Hematopoietic multipotent progenitor cell treated with erythropoietin and hydrocortisone succinate and interleukin-3 and kit ligand, for 8 days (in vitro differentiated cells): ENCODE data around the gene PGAM1.
A peak's percentile ranks its signal among the peaks of the same experiment; 100 is the strongest.
"Not testable (repeated sequence)": the region's sequence is repeated elsewhere in the genome, so short reads cannot be mapped to it uniquely, and the experiment has no call there.

Experiments used
- DNase-seq: peaks from one replicate; pipeline ENCODE4 v3.0.0-alpha.2; 2015

The PGAM1 gene

GRCh38 chr10:97408496-97408992 lies 17.4 kb upstream of the PGAM1 start:
- no peak for DNase-seq

- no peak for DNase-seq
These were observed 14.6 kb upstream of the PGAM1 start for GRCh38 chr10:97411406-97411805.

- DNase-seq: no peak
These were observed 13.1 kb upstream of the PGAM1 start for GRCh38 chr10:97412891-97413304.

GRCh38 chr10:97416565-97416964 lies 9.4 kb upstream of the PGAM1 start:
- no peak for DNase-seq

GRCh38 chr10:97423757-97424098 lies 2.3 kb upstream of the PGAM1 start:
- DNase-seq: not testable (repeated sequence)

- DNase-seq: no peak
These were observed 982 bp downstream of the PGAM1 start for GRCh38 chr10:97426776-97427570.

- DNase-seq: peak; percentile 33
These were observed 1.7 kb downstream of the PGAM1 start for GRCh38 chr10:97427571-97428179.

GRCh38 chr10:97428572-97428981 lies 2.6 kb downstream of the PGAM1 start:
- DNase-seq: no peak

GRCh38 chr10:97434055-97434454 lies 8.1 kb downstream of the PGAM1 start:
- DNase-seq: no peak

GRCh38 chr10:97434557-97434956 lies 8.6 kb downstream of the PGAM1 start:
- DNase-seq: no peak

GRCh38 chr10:97435211-97435610 lies 9.2 kb downstream of the PGAM1 start:
- no peak for DNase-seq

- no peak for DNase-seq
These were observed 16.3 kb downstream of the PGAM1 start for GRCh38 chr10:97442277-97442676.

- no peak for DNase-seq
These were observed 18.2 kb downstream of the PGAM1 start for GRCh38 chr10:97444212-97444611.

- DNase-seq: no peak
These were observed 19.3 kb downstream of the PGAM1 start for GRCh38 chr10:97445357-97445721.

- DNase-seq: peak; percentile 96
These were observed 20.0 kb downstream of the PGAM1 start, which contains the start of the genes EXOSC1 and ZDHHC16 for GRCh38 chr10:97445722-97446639. EXOSC1 (minus strand) TSS chr10:97446006; CDS start chr10:97445985, 21 bp downstream. ZDHHC16 (plus strand) TSS chr10:97446175; CDS start chr10:97451676, 5,501 bp downstream.

- no peak for DNase-seq
These were observed 24.8 kb downstream of the PGAM1 start for GRCh38 chr10:97450828-97451227.

GRCh38 chr10:97451605-97452004 lies 25.6 kb downstream of the PGAM1 start:
- no peak for DNase-seq

- DNase-seq: no peak
These were observed 26.4 kb downstream of the PGAM1 start for GRCh38 chr10:97452352-97452751.

GRCh38 chr10:97454330-97455036 lies 28.5 kb downstream of the PGAM1 start:
- DNase-seq: peak; percentile 50

GRCh38 chr10:97456034-97456685 lies 30.2 kb downstream of the PGAM1 start:
- DNase-seq: no peak

- no peak for DNase-seq
These were observed 30.7 kb downstream of the PGAM1 start for GRCh38 chr10:97456686-97457065.

GRCh38 chr10:97459111-97459510 lies 33.1 kb downstream of the PGAM1 start:
- DNase-seq: no peak
